Measurements from ENCODE around the gene FBLIM1.

FBLIM1 gene

DNA sequence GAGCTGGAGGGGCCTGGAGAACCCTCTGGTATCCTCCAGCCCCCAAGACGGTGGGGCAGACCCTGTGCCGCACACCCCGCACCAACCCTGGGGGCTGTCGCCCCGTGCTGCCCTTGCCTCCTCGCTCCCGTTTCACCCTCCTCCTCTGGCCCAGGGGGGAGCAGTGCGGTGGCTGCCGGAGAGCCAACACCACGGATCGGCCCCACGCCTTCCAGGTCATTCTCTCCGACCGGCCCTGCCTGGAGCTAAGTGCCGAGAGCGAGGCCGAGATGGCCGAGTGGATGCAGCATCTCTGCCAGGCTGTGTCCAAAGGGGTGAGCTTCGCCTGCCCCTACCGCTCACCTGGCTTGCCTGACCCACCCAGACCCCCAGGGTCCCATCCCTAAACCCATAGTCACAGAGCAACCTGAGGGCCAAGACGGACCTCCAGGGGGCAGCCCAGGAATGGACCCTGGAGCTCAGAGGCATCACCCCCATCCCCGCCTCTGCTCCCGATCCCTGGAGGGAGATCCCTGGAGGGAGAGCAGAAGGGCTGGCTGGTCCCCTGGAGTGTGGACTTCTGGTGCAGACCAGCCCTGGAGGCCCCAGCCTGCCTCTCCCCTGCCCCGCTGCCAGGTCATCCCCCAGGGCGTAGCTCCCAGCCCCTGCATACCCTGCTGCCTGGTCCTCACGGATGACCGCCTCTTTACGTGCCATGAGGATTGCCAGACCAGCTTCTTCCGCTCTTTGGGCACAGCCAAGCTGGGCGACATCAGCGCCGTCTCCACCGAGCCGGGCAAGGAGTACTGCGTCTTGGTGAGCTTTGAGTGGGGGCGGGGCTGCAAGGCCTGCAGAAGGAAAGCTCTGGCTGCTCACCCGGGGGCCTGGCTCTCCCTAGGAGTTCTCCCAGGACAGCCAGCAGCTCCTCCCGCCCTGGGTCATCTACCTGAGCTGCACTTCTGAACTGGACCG is 26.6 kb upstream of the FBLIM1 start:
- DNase-seq (ENCODE audit: low read depth): no peak

DNA sequence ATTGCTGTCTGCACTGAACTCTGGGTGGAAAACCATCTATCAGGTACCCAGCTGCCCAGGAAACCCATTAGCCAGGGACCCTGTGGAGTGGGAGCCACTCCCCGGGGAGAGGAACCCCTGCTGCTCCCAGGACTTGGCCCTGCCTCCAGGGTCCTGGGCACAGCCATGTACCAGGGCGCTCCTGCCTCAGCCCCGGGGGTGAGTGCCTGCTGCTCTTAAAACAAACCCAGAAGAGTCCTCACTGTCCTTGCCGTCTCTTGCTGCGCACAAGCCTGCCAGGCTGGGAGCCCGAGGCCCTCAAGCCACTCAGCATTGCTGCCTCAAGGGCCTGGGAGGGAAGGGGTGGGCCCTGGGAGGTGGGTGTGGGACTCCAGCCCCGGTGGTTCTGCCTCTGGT is 25.9 kb upstream of the FBLIM1 start:
- DNase-seq (ENCODE audit: low read depth): no peak

DNA sequence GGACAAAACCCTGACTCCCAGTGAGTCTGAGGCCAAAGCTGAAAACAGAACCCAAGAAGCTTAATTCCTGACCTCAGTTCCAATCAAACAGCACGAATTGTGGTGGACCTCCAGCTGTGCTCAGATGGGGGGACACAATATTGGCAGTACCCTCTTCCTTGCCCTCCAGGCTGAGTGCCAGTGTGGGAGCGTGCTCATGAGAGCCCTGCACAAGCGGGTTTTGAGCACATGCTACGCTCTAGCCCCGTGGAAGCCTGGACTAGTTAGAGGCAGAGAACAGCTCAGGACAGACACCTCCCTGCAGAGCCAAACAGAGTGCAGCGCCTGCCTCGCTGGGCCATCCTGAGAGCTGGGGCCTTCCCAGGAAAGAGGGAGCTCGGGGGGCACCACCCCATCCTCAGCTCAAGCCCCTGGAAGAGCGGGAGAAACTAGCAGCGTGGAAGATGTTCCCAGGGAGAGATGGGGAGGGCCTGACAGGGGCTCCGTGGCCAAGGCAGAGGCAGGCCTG is 25.3 kb upstream of the FBLIM1 start:
- DNase-seq (ENCODE audit: low read depth): no peak

DNA sequence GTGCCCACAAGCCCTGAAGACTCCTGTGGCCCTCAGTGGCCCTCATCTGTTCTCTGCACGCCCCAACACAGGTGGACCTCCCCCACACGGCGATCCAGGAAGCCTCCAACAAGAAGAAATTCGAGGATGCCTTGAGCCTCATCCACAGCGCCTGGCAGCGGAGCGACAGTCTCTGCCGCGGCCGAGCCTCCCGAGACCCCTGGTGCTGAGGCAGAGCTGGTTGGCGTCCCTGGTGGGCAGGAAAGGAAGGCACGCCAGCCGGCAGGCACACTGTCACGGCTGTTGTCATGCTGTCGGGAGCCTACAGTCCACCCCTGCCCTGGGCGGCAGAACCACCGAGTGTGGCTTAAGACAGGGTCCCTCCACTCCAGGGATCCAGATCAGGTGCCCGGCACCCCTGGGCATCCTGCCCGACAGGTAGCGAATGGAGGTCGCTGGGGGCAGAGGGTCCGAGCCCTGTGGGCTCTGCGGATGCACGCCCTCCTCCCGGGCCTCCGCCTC is 24.8 kb upstream of the FBLIM1 start:
- no peak for DNase-seq (ENCODE audit: low read depth)

DNA sequence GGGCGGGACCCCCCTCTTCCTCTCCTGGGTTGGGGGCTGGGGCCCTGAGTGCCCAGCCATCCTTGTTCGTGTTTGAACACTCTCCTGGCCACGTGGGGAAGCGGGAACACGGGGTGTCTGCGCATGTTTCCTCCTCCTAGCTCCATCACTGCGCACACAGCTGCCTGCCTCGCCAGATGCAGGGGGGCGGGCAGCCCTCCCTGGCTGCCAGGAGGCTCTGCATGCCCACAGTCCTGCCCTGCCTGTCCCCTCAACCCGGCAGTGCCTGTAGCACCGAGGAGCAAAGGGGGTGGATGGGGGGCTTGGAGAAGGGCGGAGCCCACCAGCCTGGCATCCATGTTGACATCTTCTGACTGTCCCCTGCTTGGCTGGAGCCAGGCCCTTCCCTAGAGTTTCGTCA is 24.3 kb upstream of the FBLIM1 start:
- DNase-seq (ENCODE audit: low read depth): no peak

DNA sequence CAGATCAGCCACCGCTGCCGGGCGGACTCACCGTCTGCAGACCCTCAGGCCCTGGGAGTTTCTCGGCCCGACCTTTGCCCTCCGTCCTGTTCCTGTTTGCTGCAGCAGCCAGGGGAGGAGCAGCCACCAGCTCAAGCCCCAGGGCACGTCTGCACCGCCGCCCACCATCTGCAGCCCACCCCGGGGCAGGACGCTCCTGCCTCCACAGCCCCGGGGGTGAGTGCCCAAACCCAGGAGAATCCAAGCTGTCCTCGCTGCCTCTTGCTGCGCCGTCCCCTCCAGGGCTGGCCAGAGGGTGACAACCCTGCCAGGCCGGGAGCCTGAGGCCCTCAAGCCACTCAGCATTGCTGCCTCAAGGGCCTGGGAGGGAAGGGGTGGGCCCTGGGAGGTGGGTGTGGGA is 23.7 kb upstream of the FBLIM1 start:
- no peak for DNase-seq (ENCODE audit: low read depth)

DNA sequence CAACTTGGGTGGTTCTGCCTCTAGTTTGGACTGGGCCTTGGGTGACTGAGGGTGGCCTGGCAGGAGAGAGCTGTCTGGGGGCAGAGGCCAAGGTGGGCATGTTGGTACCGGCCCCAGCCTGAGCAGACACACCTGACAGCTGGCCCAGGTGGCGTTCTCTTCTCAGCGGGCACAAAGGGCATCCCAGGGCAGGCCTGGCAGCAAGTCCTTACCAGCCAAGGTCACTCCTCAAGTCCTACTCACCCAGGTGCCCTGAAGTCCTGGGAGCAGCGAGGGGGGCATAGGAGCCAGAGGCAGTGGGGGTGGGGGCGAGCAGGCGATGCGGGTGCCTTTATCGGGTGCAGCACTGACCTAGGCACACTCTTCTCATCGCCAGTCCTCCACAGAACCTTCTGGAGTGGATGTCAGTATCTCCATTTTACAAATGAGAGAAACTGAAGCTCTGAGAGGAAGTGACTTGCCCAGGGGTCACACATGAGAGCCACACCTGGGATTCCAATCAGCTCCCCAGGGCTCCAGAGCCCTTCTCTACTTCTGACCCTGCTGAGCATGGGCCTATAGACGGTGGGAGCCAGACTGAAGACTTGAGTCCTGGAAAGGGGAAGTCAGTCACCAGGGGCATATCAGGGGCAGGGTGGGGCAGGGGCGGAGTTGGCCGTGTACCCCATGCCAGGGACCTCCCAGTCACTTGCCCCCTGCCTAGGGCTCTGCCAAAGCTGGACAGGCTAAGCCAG is 23.1 kb upstream of the FBLIM1 start:
- DNase-seq (ENCODE audit: low read depth): no peak

DNA sequence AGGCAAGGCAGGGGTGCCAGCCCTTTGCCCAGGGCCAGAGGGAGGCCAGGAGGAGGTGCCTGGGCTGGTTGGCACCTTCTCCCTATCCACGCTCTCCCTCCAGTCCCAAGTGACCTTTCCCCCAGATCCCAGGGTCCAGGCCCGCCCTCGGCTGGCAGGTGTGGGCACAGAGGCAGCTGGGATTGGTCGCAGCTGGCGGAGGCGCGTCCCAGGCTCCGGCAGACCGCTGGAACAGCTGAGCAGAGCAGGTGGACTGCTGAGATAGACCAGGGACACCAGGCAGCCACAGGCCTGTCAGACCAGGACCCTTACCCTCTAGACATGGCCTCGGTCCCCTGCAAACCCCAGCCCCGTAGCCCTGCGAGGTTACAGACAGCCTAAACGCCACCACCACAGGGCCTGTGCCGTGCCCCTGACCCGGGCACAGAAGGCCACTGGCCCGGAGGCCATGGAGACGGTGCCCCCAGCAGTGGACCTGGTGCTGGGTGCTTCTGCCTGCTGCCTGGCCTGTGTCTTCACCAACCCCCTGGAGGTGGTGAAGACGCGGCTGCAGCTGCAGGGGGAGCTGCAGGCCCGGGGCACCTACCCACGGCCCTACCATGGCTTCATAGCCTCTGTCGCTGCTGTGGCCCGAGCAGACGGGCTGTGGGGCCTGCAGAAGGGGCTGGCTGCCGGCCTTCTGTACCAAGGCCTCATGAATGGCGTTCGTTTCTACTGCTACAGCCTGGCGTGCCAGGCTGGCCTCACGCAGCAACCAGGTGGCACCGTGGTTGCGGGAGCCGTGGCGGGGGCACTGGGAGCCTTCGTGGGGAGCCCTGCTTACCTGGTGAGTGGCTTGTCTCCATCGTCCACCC is 22.3 kb upstream of the FBLIM1 start, which contains the start of gene SLC25A34:
Gene SLC25A34 (plus strand): TSS at position 221 of the 854 bp plus-strand sequence. CDS start 228 bp downstream, at position 449.
- no peak for DNase-seq (ENCODE audit: low read depth)

DNA sequence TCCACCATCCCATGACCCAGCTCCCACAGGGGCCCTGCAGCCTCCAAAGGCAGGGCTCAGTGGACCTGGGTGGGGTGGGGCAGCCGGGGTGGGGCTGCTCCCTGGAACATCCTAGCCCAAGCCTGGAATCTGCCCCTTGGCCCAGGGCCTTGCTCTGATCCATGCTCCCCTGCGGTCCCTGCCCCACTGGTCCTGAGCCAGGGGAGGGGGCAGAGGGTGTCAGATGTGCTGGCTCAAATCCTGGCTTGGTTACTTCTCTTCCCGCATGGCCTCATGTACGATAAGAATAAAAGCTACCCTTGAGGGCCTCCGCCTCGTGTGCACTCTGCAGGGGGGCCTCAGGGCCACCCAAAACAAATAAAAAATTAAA is 21.7 kb upstream of the FBLIM1 start:
- DNase-seq (ENCODE audit: low read depth): no peak

DNA sequence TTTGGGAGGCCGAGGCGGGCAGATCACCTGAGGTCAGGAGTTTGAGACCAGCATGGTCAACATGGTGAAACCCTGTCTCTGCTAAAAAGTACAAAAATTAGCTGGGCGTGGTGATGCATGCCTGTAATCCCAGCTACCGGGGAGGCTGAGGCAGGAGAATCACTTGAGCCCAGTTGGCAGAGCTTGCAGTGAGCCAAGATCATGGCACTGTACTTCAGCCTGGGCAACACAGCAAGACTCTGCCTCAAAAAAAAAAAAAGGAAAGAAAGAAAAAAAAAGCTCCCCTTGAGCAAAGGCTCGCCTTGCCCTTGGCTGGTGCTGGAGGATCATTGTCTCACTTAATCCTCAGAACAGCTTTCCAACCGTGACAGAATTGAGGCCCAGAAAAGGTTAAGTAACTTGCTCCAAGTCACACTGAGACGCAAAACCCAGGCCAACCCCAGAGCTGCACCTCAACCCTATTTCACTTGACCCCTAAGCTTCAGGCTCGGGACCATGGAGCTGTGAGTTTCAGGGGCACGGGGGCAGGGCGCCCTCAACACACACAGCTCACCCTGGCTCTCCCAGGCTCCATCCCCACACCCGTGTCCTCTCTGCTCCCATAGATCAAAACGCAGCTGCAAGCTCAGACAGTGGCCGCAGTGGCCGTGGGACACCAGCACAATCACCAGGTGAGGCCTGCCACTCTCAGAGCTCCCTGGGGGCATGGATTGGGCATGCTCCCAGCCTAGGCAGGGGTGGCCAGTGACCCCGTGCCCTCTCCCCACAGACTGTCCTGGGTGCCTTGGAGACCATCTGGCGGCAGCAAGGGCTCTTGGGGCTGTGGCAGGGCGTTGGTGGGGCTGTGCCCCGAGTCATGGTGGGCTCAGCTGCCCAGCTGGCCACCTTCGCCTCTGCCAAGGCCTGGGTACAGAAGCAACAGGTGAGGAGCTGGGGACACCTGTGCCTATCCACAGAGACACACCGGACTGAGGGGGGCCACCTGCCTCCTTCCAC is 21.0 kb upstream of the FBLIM1 start:
- DNase-seq (ENCODE audit: low read depth): no peak

DNA sequence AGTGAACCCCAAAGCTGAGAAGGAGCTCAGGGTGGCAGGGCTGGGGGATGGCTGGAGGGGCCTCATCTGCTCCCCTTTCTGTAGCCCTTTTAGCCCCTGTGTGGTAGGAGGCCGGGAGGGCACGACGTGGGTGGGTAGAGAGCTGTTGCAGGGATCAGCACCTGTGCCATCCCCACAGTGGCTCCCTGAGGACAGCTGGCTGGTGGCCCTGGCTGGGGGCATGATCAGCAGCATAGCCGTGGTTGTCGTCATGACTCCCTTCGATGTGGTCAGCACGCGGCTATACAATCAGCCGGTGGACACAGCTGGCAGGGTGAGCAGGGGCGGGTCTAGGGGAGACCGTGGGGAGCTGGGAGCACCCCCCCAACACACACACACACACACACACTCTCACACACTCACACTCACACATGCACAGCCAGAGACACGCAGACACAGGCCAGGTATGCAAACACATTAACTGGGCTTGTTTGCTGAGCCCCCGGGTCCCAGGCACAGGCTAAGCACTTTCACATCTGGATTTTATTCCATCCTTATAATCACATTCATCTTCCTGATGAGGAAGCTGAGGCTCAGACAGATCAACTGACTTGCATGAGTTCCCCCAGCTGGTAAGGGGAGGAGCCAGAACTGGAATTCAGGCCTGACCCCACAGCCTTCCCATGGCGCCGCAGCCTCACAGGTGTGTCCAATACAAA is 20.0 kb upstream of the FBLIM1 start:
- no peak for DNase-seq (ENCODE audit: low read depth)

DNA sequence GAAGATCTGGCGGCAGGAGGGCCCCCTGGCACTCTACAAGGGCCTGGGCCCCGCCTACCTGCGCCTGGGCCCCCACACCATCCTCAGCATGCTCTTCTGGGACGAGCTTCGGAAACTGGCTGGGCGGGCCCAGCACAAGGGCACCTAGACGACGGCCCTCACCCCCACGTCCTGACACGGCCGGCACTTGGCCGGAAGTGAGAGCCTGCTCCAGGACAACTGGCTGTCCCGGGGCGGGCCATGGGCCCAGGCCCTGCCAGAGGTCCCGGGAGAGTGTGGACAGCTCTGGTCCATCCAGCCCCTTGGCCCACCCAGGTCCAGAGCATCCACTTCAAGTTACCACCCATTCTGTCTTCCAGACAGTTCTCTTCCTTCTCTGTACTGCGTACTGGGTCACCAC is 19.3 kb upstream of the FBLIM1 start:
- no peak for DNase-seq (ENCODE audit: low read depth)

DNA sequence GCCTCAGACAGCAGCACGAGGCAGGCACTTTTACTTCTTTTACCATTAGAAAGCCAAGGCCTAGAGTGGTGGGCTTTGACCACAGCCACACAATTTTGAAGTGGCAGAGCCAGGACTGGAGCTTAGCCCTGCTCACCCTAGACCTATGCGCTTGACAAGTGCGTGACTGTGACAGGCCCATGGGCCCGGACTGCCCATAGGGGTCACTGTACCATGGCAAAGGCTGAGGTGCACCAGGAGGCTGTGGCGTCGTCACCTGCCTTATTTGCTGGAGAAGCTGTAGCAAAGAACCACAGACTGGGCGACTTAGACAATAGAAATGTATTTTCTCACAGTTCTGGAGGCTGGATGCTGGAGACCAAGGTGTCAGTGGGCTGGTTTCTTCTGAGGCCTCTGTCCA is 18.9 kb upstream of the FBLIM1 start:
- no peak for DNase-seq (ENCODE audit: low read depth)

DNA sequence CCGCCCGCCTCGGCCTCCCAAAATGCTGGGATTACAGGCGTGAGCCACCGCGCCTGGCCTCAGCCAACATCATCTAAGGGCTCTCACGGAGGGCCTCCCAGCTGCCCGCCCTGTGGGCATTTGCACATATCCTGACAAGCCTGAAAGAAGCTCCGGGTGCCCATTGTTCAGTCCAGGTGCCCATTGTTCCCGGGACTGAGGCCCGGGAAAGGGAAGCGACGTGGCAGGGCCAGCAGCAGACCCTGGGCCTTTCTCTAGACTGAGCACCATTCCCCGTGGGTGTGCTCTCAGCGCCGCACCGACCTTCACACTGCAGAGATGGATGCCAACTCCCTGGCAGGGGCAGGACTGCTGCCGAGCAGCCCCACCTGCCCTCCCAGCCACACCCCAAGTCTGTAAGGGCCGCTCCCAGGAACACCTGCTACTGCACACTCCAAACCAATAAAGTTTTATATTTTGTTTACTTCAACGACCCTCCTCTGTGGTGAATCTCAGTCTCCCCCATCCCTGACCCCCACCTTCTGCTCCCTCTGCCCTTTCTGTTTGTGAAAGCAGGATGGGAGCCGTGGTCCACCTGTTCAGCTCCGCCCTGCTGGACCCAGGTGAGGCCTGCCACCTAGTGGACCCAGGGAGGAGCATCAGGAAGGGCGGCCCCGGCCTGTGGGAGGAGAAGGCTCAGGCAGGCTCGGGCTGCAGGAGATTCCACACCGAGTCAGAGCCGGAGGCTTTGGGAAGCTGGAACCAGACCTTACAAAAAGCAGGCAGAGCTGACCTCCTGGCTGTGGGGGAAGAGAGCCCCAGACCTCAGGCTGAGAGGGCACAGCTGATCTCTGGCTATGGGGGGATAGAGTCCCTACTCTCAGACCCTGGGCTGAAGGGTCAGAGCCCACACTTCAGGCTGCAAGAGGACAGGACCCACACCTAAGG is 17.4 kb upstream of the FBLIM1 start:
- no peak for DNase-seq (ENCODE audit: low read depth)

DNA sequence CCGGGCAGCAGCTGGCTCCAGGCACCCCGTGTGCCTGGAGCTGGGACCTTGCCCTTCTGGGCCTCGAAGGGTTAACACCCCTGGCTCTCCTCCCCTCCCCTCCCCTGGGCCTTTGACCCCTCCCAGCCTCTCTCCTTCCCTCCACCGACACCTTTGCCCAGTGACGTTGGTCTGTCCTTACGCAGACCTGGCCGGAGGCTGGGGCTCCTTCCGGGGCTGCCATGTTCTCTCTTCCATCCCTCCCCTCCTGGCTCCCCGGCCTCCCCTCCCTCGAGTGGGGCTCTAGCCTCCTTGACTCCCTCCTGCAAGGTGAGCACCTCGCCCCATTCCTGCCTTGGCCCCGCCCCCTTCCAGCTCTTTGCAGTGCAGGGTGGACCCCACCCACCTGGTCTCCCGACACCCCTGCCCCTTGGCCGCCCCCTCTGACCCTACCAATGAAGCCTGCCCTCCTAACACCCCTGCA is 16.2 kb upstream of the FBLIM1 start, which contains the start of gene TMEM82:
Gene TMEM82 (plus strand): TSS at position 161 of the 463 bp plus-strand sequence. CDS start 61 bp downstream, at position 222.
- DNase-seq (ENCODE audit: low read depth): no peak

DNA sequence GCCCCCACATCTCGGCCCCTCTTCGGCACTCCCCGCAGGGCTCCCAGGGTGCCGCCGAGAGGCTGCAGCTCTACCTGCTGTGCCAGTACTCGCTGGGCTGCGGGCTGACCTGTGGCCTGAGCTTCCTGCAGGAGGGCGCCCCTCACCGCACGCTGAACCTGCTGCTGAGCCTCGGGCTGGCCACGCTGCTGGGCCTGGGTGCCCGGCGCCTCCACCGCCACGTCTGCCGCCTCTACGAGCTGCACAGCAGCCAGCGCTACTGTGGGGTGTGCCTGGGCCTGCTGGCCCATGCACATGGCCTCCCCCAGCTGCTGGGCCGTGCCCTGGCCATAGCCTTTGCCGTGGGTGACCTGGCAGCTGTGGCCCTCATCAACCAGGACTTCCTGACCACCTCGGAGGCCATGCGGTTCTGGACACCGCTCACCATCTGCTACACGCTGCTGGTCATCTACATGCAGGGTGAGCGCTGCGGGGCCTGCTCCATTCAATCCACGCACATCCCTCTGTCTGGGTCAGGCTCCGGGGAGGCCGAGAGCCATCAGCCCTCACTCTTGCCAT is 14.4 kb upstream of the FBLIM1 start:
- no peak for DNase-seq (ENCODE audit: low read depth)

DNA sequence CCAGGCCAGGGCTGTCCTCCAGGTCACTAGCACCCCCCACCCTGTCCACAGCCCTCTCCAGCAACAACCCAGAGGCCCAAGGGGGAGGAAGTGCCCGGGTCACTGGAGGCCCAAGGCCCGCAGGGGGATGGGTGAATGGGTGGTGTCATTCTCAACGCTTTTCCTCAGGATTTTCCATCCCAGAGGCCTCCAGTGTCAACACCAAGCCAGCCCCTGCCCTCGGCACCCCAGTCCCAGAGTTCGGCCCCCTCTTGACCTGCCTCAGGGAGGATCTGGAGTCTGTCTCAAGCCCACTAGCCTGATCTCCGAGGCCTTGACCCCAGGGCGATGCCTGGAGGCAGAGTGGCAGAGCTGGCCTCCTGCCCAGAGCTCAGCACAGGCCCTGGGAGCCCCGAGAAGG is 11.2 kb upstream of the FBLIM1 start:
- no peak for DNase-seq (ENCODE audit: low read depth)

DNA sequence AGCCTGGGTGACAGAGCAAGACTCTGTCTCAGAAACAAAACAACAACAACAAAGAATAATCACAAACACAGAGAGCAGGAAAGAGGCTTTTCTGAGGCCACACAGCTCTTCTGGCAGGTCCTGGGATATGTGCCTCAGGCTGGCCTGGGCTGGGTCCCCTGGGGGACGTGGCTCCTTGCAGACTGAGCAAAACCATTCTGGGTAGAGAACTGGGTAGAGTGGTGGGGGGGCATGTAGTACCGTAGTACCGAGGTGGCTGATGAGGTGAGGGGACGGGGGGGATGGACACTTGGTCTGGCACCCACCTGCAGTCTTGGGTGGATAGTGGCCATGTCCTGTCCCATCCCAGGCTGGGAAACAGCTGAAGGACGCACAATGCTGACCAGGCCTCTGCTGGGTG is 10.3 kb upstream of the FBLIM1 start:
- no peak for DNase-seq (ENCODE audit: low read depth)

All from stimulated activated CD8-positive, alpha-beta memory T cell treated with anti-CD3 and anti-CD28 coated beads, Interleukin-7, amount 100 ng/mL, for 24 hours (primary cell).